NCI-H2171 (cell line): ENCODE results near the gene LRRC61.

Source experiments
- DNase-seq: peaks from one replicate; lab custom pipeline; 2025; lab: John Stamatoyannopoulos, UW

LRRC61 gene

DNA sequence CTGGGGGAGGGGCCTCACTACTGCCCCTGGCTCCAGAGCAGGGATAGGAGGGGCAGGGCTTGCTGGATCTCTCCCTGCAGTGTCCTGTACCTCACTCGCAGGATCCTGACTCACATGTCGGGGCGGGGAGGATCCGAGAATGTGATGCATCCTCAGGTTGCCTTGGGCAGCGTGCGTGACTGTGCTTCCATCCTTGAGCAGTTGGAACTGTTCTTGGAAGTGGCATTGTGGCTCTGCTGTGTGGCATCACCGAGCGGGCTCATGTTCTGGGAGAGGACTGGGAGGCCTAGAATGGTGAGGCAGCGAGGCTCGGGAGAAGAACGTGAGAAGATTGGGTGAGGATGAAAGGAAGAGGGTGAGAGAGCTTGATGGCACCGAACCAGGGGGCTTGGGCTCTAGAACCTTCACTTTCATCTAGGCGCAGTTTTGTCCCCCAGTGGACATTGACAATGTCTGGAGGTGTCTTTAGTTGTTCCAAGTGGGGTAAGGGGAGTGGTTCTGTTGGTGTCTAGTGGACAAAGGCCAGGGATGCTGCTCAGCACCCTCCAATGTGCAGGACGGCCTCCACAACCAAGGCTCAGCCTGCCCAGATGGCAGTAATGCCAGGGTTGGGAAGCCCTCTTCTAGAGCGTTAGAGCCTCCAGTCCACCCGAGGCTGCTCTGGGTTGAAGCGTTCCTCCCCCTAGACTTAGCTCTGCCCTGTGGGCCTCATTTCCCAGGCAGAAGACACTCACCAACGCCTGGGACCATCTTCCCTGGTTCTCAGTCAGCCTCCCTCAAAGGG is 9.9 kb downstream of the LRRC61 start:
- DNase-seq: no peak

- no peak for DNase-seq
These were observed 10.5 kb downstream of the LRRC61 start for GRCh38 chr7:150333659-150334058.

DNA sequence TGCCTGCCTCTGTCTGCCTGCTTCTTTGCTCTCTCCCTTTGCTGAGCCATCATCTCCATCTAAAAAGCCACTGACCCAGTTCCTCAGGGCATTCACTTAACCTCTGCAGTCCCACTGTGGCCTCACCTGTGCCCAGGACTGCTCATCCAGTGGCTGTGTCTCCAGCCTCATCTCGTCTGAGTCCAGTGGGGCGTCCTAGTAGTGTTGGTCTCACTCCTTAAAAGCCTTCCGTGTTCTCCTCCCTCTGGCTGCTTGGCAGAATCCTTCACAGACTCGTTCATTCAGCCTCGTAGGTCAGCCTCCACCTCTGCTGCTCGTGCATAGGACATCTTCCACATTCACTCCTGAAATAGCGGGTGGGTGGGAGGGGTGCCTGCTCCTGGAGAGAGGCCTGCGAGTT is 11.0 kb downstream of the LRRC61 start:
- DNase-seq: no peak

DNA sequence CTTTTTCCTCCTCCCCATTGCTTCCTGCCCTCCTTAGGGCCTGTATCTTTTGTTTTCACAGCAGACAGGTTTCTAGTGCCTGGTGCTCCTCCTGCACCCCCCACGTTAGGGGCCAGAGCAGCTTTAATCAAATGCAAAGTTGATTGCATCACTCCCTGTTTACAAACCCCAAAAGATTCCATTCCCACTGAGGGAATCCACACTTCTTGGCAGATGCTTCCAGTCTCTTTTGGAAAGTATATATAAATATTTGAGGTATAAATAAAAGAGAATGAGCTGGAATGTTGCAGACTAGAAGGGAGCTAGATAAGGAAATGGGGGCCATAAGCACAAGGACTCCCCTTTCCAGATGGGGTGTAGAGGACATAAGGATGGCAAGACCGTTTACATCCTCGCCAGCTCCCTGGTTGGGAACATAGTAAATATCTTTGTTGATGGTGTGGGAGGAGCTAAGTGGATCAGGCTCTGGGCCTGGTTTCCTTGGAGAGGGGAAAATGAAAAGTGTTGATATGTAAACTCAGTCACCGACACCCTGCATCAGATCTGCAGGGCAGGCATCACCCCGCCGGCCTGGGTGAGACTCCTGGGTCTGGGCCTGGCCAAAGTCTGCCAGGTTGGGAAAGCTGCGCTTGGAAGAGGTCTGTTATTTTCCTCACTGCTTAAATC is 12.1 kb downstream of the LRRC61 start:
- DNase-seq: no peak

DNA sequence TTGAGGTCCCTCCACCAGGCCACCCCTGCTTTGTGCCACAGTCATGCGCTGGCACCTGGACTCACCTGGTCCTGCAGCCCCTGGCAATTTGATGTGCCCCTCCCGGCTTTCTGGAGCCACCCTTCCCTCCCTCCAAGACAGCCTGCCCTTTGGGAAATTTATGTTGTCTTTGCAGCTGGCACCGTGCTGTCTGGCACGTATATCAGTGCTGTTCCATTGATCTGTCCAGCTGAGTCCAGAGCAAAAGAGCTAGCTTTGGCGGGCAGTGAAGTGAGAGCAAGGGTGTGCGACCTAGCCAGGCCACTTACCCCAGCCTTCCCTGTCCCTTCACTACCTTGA is 12.6 kb downstream of the LRRC61 start:
- no peak for DNase-seq

DNA sequence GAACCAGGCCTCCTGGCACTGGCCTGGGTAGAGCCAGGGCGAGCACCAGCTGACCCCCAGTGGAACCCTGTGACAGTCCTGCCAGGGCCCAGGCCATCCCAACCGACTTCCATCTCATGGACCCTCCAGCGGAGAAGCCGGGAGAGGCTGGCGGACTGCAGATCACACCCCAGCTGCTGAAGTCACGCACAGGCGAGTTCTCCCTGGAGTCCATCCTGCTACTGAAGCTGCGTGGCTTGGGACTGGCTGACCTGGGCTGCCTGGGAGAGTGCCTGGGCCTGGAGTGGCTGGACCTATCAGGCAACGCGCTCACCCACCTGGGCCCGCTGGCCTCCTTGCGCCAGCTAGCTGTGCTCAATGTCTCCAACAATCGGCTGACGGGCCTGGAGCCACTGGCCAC is 13.6 kb downstream of the LRRC61 start:
- DNase-seq: no peak

- no peak for DNase-seq
These were observed 14.0 kb downstream of the LRRC61 start for GRCh38 chr7:150337179-150337578.

- no peak for DNase-seq
These were observed 14.5 kb downstream of the LRRC61 start for GRCh38 chr7:150337659-150338081.

- DNase-seq: no peak
These were observed 15.1 kb downstream of the LRRC61 start for GRCh38 chr7:150338166-150338829.

DNA sequence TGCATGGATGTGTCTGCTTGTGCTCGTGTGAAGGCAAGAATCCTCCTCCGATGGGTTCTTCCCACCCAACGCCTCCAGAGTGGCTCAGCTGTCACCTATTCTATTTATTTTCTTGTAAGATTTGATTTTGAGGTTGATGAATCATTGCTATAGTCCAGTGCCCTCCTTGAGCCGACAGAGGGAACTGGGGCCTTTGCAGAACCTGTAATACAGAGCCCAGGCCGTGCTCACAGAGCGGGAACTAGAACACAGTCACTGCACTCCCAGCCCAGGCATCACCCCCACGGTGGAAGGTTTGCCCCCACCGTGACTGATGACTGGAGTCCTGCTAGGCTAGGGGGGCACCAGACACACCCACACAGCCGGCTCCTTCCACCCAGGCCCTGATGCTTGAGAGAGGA is 16.3 kb downstream of the LRRC61 start:
- DNase-seq: no peak

- DNase-seq: no peak
These were observed 17.0 kb downstream of the LRRC61 start for GRCh38 chr7:150340024-150340749.

- no peak for DNase-seq
These were observed 17.7 kb downstream of the LRRC61 start for GRCh38 chr7:150340875-150341262.

DNA sequence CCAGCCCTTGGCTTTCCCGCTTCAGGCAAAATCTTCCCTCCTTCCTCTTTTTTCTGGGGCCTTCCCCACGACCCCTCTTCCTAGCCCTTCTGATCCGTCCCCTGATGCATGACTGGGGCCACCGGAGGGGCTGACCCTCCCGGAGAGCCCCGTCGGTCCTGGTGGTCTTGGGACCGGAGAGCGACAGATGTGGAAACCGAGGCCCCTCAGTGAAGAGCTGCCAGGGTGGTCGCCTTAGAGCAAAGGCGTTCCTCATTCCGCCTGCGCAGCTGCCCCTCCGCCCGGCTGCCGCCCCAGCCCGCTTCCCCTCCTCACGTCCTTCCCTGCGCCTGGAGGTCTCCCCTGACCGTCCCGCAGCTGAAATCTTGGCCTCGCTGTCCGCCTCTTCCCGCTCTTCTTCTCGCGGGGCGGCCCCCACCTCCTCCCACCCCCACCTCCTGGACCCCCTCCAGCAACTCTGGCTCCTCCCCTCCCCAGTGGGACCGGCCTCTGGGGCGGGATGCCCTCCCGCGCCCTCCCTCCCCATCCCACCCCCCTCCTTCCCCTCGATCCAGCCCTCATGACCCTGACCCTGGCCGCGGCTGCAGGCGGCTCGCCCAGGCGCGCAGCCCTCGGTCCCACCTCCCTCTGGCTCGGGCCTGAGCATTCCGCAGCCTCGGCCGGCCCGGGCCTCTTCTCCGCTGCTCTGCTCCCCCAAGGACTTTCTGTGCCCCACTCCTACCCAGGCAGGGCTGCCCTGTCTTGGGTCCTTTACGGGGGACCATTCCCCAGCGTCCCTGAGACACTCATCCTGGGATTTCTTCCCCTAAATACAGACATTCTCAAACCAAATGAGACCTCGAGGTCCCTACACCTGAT is 18.3 kb downstream of the LRRC61 start, which contains the start of gene RARRES2:
Gene RARRES2, minus strand, starts transcription at position 367 of the 858 bp plus-strand sequence. CDS start 1,020 bp downstream, outside the sequence.
- DNase-seq: no peak

DNA sequence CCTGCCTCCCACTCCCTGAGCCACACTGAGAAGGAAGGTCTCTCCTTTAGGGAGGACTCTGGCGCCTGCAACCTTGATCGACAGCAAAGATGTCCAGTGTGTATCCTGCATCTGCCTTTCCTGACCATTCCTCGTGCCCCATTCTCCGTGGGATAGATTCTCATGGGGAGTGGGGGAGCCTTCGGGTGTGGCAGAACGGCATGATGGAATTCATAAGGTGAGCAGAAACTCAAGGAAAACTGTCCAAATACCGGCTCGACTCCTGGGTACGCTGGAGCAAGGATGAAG is 18.9 kb downstream of the LRRC61 start:
- DNase-seq: no peak

- no peak for DNase-seq
These were observed 20.1 kb downstream of the LRRC61 start for GRCh38 chr7:150343225-150343624.

- DNase-seq: no peak
These were observed 21.1 kb downstream of the LRRC61 start for GRCh38 chr7:150344299-150344698.

DNA sequence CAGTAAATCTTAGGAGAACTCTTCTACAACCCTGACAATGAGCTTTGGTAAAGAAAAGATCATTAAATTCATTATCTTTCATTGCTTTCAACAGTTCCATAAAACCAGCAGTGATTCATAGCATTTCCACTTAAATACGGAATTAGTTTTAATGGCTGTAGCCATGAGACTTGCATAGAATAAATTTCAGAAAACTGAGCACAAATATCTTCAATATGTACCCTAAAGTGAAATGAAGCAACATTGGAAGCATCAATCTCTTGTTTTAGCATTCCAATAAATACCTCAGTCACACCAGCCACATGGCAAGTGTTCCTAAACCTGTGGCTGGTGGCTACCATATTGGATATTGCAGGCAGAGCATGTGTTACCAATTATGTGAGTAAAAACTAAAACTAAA is 21.9 kb downstream of the LRRC61 start:
- DNase-seq: no peak

GRCh38 chr7:150346922-150347321 is 23.8 kb downstream of the LRRC61 start:
- DNase-seq: no peak

GRCh38 chr7:150351587-150352194 is 28.5 kb downstream of the LRRC61 start:
- DNase-seq: no peak

DNA sequence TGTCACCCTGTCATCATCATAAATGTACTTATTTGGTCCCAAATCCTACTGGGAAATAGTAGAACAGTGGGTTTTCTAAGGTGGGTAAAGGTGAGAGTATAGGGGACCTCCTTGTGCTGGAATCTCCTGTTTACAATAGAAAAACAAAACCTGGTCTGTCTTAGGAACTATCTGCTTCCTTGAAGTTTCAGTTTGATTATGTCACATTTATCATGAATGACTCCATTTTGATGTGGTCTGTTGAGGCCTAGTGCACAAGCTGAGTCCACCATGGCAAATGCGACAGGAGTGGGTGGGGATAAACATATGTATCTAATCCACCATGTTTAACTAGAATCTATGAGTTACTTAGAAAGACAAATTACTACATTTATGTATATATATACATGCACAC is 32.5 kb downstream of the LRRC61 start:
- DNase-seq: no peak

- DNase-seq: no peak
These were observed 33.2 kb downstream of the LRRC61 start for GRCh38 chr7:150356265-150356897.
